Gastroesophageal sphincter (tissue), 4 donors: ENCODE measurements around the gene UBR4. TPM values are rescaled to one million over a fixed set of nuclear protein-coding genes. Genes with fewer than 3 reads are reported as not detected.

Source experiments
- ATAC-seq: fragments of 150-250 bp; one replicate; pipeline ENCODE4 v1.9.1; 2016; ENCODE audit warnings: mild to moderate bottlenecking, moderate library complexity
- H3K27ac ChIP-seq, 4 donors: fragments of 200-600 bp; sonication (generic) in 3 of 4; 1 replicate in 3 of 4; 2 replicates in 1 of 4; pipeline ENCODE4 v1.5.1; 2016 to 2019
- H3K27me3 ChIP-seq: fragments of 200-600 bp; sonication (generic); one replicate; pipeline ENCODE4 v1.5.1; 2019
- H3K36me3 ChIP-seq, 2 donors: fragments of 200-600 bp; sonication (generic); one replicate each; pipeline ENCODE4 v1.5.1; 2019; ENCODE audit warnings: control low read depth in 1 of 2
- H3K4me1 ChIP-seq, 3 donors: fragments of 200-600 bp; sonication (generic); 1 replicate in 2 of 3; 2 replicates in 1 of 3; pipeline ENCODE4 v1.5.1; 2016 to 2019; ENCODE audit warnings: control low read depth in 2 of 3
- H3K4me3 ChIP-seq, 2 donors: fragments of 200-600 bp; sonication (generic); one replicate each; pipeline ENCODE4 v1.5.1; 2019; ENCODE audit warnings: mild to moderate bottlenecking in 1 of 2, moderate library complexity in 1 of 2
- H3K9me3 ChIP-seq, 3 donors: fragments of 200-600 bp; sonication (generic); one replicate each; pipeline ENCODE4 v1.5.1; 2017 to 2019; ENCODE audit warnings: control low read depth in 2 of 3
- EP300 ChIP-seq: sonication (generic); formaldehyde crosslinking; IDR thresholded peaks from one replicate; pipeline ENCODE4 v1.6.1; 2017; ENCODE audit warnings: antibody characterized with exemption, mild to moderate bottlenecking
- POLR2A ChIP-seq, 2 donors: fragments of 450-650 bp; IDR thresholded peaks; one replicate each; pipeline ENCODE4 v1.6.1; 2017; ENCODE audit warnings: antibody characterized with exemption in 2 of 2, mild to moderate bottlenecking in 2 of 2, moderate library complexity in 1 of 2
- POLR2AphosphoS5 ChIP-seq: sonication (generic); formaldehyde crosslinking; IDR thresholded peaks from one replicate; pipeline ENCODE4 v1.6.1; 2017; ENCODE audit warnings: antibody characterized with exemption
- WGBS, 2 donors: methylation state at CpG; one replicate each; pipeline ENCODE4 v1.1.5; 2018; ENCODE audit warnings: low coverage in 1 of 2; 5-methylcytosine and 5-hydroxymethylcytosine counted together
- total RNA-seq, 4 donors: library from RNA; depleted of rRNA; stranded (reverse); fragments of >200 nt; gene quantifications; one replicate each; pipeline ENCODE4 v1.1.0, GENCODE V29; 2016
- TF ChIP-seq, protein P1 (sequence below), 4 experiments: fragments of 200-600 bp in 2 of 4; fragments of 450-650 bp in 2 of 4; sonication (generic) in 1 of 4; IDR thresholded peaks; one replicate each; pipeline ENCODE4 v1.5.1; 2017 to 2019; ENCODE audit warnings: antibody characterized with exemption in 4 of 4, mild to moderate bottlenecking in 2 of 4, moderate library complexity in 2 of 4

Gene UBR4
- total RNA-seq, 4 donors from 2014 or later: 79.3 to 200 (median 191) TPM

DNA sequence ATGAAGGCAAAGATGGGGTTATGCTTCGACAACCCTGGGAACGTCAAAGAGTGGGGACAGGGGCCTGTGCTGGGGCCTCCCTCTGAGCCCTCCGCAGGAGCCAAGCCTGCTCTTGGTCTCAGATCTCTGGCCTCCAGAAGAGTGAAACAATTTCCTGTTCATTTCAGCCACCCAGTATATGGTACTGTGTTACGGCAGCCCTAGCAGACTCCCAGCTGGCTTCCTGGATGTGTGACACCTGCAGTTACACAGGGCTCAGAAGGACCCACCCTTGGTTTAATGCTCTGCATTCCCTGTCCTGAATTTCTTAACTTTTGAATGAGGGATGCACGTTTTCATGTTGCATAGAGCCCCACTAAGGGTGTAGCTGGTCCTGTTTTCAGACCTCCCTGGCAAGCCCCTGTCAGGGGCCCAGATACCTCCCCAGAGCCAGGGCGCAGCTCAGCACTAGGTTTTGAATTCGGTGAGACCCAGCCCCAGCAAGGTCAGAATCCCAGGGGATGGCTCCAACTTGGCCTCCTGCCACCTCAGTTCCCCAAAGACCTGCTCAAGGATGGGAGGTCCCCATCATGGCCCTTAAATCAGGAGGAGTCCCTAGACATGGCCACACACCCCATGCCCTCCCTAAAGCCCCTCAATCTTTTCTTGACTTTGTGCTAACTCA lies 174.6 kb downstream of the UBR4 start:
- Histone ChIP-seq H3K4me1 (no peaks in the 10 kb centered on the region), H3K27me3 (peaks cover 34% of the 10 kb centered on the region), H3K27ac (no peak overlapping the region), H3K9me3 (no peaks in the 10 kb centered on the region), H3K4me3 (no peak overlapping the region), H3K36me3 (no peaks in the 10 kb centered on the region)
- WGBS, 2 donors: 64 to 67% methylated on average over 3 to 4 of the region's 7 CpGs
- ATAC-seq: no peak
- TF ChIP-seq, protein P1, sequence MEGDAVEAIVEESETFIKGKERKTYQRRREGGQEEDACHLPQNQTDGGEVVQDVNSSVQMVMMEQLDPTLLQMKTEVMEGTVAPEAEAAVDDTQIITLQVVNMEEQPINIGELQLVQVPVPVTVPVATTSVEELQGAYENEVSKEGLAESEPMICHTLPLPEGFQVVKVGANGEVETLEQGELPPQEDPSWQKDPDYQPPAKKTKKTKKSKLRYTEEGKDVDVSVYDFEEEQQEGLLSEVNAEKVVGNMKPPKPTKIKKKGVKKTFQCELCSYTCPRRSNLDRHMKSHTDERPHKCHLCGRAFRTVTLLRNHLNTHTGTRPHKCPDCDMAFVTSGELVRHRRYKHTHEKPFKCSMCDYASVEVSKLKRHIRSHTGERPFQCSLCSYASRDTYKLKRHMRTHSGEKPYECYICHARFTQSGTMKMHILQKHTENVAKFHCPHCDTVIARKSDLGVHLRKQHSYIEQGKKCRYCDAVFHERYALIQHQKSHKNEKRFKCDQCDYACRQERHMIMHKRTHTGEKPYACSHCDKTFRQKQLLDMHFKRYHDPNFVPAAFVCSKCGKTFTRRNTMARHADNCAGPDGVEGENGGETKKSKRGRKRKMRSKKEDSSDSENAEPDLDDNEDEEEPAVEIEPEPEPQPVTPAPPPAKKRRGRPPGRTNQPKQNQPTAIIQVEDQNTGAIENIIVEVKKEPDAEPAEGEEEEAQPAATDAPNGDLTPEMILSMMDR (IDR thresholded peaks at IDR 0.05): no peak
- no peak for TF ChIP-seq POLR2AphosphoS5
- no peak for TF ChIP-seq EP300
- TF ChIP-seq POLR2A (IDR thresholded peaks at IDR 0.05): no peak

DNA sequence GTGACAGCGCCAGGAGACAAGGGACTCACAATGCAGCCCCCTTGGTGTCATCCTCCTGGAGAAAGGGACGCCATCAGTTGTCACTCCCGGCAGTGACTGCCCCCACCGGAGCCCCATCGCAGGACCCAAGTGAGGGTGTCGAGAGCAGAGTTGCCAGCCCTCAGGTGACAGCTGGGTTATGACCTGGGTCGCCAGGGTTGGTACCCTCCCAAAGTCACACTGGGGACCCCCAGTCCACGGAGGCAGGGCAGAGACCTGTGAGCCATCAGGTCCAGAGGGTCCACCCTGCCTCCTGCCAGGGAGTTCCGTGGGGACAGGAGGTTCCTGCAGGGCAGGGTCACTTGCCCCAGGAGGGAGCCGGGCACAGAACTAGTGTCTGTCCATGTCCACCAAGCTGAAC lies 175.3 kb downstream of the UBR4 start:
- no CpG with 5 or more reads among the region's 10 CpGs for WGBS, 2 donors
- Histone ChIP-seq H3K27me3 (peaks cover 30% of the 10 kb centered on the region), H3K4me1 (no peaks in the 10 kb centered on the region), H3K27ac (no peak overlapping the region), H3K36me3 (no peaks in the 10 kb centered on the region), H3K9me3 (no peaks in the 10 kb centered on the region), H3K4me3 (no peak overlapping the region)
- no peak for ATAC-seq
- TF ChIP-seq POLR2A (IDR thresholded peaks at IDR 0.05): no peak
- no peak for TF ChIP-seq POLR2AphosphoS5

DNA sequence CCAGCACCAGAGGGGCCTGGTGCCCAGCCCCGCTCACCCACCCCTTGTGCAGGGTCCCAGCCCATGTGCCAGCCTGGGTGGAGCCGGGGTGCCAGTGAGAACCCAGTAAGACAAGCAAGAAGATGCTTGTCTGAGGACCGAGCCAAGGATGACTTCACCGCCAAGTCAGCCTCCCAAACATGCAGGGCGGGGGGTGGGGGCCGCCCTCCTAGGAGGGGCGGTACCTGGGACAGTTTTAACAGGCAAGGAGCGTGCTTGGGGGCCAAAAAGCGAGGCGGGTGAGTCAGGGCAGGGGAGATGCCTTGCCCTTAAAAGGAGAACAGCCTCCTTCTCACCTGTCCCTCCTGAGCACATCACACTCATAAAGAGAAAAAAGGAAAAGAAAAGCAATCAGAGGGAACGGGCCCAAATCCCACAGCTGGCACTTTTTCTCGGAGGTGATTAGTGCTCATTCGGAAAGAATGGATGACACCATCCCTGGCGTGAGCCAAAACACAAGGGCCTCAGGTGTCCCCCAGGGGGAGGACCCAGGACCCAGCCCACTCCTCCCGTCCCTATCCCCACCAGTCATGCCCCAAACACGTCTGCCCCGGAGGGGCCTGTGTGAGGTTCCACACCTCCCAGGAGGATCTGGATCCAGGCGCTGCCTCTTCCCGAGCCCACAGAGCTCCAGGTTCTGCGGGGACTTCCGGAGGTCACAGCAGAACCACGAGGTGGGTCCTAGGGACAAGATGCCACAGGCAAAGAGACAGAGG lies 176.0 kb downstream of the UBR4 start:
- Histone ChIP-seq H3K4me3 (no peak overlapping the region), H3K9me3 (no peaks in the 10 kb centered on the region), H3K36me3 (no peaks in the 10 kb centered on the region), H3K27me3 (peaks cover 36% of the 10 kb centered on the region), H3K4me1 (no peaks in the 10 kb centered on the region), H3K27ac (no peak overlapping the region)
- no peak for TF ChIP-seq POLR2AphosphoS5
- TF ChIP-seq, protein P1 (IDR thresholded peaks at IDR 0.05): no peak
- TF ChIP-seq POLR2A (IDR thresholded peaks at IDR 0.05): no peak
- no peak for TF ChIP-seq EP300
- 28 to 40% methylated on average over 1 to 2 of the region's 22 CpGs for WGBS, 2 donors
- ATAC-seq: no peak

DNA sequence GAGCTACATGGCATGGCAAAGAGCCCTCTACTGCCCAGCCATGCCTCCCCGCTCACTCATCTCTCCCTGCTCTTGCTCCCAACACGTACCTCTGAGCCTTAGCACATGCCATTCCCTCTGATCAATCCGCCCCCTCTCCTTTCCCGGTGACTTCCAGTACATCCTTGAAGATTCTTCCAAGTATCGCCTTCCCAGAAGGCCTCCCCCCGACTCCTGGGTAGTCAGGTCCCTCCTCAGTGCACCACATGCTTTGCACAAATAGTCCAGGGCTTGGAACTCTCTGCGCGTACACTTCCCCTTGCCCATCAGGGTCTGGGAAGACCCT lies 176.6 kb downstream of the UBR4 start:
- Histone ChIP-seq H3K4me1 (no peaks in the 10 kb centered on the region), H3K27ac (no peak overlapping the region), H3K9me3 (no peaks in the 10 kb centered on the region), H3K4me3 (no peak overlapping the region), H3K36me3 (no peaks in the 10 kb centered on the region), H3K27me3 (peaks cover 39% of the 10 kb centered on the region)
- TF ChIP-seq POLR2A (IDR thresholded peaks at IDR 0.05) (no peak), POLR2AphosphoS5 (no peak), EP300 (no peak)
- TF ChIP-seq, protein P1 (IDR thresholded peaks at IDR 0.05): no peak
- no peak for ATAC-seq
- WGBS, 2 donors: 86 to 88% methylated on average over 4 to 8 of the region's 8 CpGs

DNA sequence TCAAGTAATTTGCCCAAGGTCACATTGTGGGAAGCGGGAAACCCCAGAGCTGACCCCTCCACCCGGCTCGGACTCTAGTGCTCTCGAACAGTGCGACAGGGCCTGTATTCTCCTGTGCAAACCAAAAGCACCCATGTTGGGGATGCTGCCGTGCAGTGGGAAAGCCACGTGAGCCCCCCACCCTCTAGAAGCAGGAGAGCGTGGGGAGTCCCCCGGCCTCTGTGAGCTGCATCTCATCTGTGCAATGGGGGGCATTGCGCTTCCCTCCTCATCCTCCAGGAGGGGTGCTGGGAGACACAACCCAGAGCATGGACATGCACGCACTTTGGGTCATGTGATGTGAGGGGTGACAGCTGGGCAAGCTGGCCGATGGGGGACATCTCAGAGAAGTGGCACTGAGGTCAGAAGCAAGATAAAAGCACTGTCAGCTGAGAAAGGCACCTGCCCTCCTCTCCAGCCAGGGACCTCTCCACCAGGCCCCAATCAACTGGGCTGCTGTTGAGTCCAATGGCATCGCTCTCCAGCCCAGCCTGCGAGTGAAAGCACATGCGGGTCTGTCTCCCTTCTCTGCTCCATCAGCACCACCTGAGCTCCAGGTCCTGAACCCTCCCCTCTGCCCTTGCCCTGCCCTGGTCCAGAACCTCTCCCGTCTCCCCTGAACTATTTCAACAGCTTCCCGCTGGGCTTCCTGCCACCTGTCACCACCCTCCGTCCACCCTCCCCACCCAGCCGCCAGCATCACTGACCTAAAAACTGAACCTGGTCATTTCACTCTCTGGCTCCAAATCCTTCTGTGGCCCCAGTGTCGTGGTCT lies 177.2 kb downstream of the UBR4 start:
- no peak for ATAC-seq
- TF ChIP-seq POLR2AphosphoS5 (no peak), POLR2A (IDR thresholded peaks at IDR 0.05) (no peak), EP300 (no peak)
- TF ChIP-seq, protein P1 (IDR thresholded peaks at IDR 0.05): no peak
- Histone ChIP-seq H3K4me3 (no peak overlapping the region), H3K9me3 (no peaks in the 10 kb centered on the region), H3K27ac (no peak overlapping the region), H3K4me1 (no peaks in the 10 kb centered on the region), H3K27me3 (peaks cover 39% of the 10 kb centered on the region), H3K36me3 (no peaks in the 10 kb centered on the region)
- WGBS, 2 donors: 85 to 92% methylated on average over 5 to 10 of the region's 20 CpGs
